ENCODE results near the gene CHAT. TPM values are rescaled to one million over a fixed set of nuclear protein-coding genes. Genes with fewer than 3 reads are reported as not detected.

The CHAT gene
- total RNA-seq, 1 experiment from 2014 or later = not detected

DNA sequence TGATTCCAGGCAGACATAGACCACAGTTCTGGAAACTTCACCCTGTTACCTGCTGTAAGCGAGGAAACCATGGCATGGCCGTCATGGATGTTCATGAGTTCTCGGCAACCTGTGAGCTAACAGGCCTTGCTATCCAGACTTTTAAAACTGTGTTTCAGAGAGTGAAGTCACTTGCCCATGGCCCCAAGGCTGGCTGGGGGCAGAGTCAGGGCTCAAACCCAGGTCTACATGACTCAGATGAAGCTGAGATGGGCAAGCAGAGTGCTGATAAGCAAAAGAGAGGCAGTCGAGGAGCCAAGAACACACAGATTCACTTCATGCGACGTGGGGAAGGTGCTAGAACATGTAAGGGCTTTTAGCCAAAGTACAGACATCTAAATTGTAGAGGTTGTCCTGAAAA, 97.1 kb downstream of the CHAT start:
- Histone ChIP-seq H2AFZ (ENCODE audit: low read depth, low read length, poor library complexity, severe bottlenecking) (no peak overlapping the region), H3K27ac (ENCODE audit: low read depth, low read length) (no peak overlapping the region), H3K4me3 (replicated peaks in 1 of 2; ENCODE audit: low read depth in 1 of 2, low read length in 2 of 2) (no peak overlapping the region), H3K79me2 (ENCODE audit: insufficient read depth, low read length) (no peaks in the 10 kb centered on the region), H3K4me1 (ENCODE audit: control insufficient read depth in 1 of 2, insufficient read depth in 2 of 2, low read length in 2 of 2) (no peaks in the 10 kb centered on the region), H3K36me3 (ENCODE audit: control insufficient read depth in 1 of 2, insufficient read depth in 2 of 2, low read length in 2 of 2) (no peaks in the 10 kb centered on the region), H3K4me2 (ENCODE audit: low read length) (no peak overlapping the region), H3K27me3 (ENCODE audit: insufficient read depth, low read length) (peaks cover 16% of the 10 kb centered on the region; the same call in 1 of the 2 replicates), H3K9me3 (ENCODE audit: control insufficient read depth in 1 of 2, insufficient read depth in 1 of 2, low read depth in 1 of 2, low read length in 2 of 2) (no peaks in the 10 kb centered on the region), H3K9ac (ENCODE audit: low read length) (no peak overlapping the region), H3K9me2 (ENCODE audit: insufficient read depth) (no peaks in the 10 kb centered on the region), H4K20me1 (ENCODE audit: insufficient read depth) (no peaks in the 10 kb centered on the region)
- ChIA-PET CTCF (no interaction called here), POLR2A (no interaction called here), RAD21 (ENCODE audit: low non-redundant PET in 1 of 2, low total read pairs in 2 of 2, uncharacterized antibody in 2 of 2, unreplicated experiment in 2 of 2) (no interaction called here)
- DNase-seq (ENCODE audit: low read depth, low spot score) (no peak), ATAC-seq (no peak)
- no peak for TF ChIP-seq TCF7L2 (IDR thresholded peaks at IDR 0.05; ENCODE audit: borderline replicate concordance, extremely low read depth, insufficient read depth, insufficient read length)
- TF ChIP-seq POLR2A (IDR thresholded peaks at IDR 0.05; ENCODE audit: borderline replicate concordance, extremely low read depth, insufficient read depth, insufficient read length) = no peak
- no peak for TF ChIP-seq ZFX (IDR thresholded peaks at IDR 0.05)
- TF ChIP-seq, protein P1, sequence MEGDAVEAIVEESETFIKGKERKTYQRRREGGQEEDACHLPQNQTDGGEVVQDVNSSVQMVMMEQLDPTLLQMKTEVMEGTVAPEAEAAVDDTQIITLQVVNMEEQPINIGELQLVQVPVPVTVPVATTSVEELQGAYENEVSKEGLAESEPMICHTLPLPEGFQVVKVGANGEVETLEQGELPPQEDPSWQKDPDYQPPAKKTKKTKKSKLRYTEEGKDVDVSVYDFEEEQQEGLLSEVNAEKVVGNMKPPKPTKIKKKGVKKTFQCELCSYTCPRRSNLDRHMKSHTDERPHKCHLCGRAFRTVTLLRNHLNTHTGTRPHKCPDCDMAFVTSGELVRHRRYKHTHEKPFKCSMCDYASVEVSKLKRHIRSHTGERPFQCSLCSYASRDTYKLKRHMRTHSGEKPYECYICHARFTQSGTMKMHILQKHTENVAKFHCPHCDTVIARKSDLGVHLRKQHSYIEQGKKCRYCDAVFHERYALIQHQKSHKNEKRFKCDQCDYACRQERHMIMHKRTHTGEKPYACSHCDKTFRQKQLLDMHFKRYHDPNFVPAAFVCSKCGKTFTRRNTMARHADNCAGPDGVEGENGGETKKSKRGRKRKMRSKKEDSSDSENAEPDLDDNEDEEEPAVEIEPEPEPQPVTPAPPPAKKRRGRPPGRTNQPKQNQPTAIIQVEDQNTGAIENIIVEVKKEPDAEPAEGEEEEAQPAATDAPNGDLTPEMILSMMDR (IDR thresholded peaks at IDR 0.05 in 2 of 3, conservative IDR thresholded peaks at IDR 0.05 in 1 of 3; ENCODE audit: borderline replicate concordance in 1 of 3, insufficient read depth in 1 of 3, low read depth in 2 of 3, low read length in 2 of 3) = no peak
- TF ChIP-seq FOSL1 (IDR thresholded peaks at IDR 0.05; ENCODE audit: low read depth) = no peak
- no peak for TF ChIP-seq POLR2AphosphoS5 (IDR thresholded peaks at IDR 0.05; ENCODE audit: low read depth, low read length)
- TF ChIP-seq EGR1 (IDR thresholded peaks at IDR 0.05; ENCODE audit: low read depth) = no peak
- TF ChIP-seq, protein P2, sequence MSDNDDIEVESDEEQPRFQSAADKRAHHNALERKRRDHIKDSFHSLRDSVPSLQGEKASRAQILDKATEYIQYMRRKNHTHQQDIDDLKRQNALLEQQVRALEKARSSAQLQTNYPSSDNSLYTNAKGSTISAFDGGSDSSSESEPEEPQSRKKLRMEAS (IDR thresholded peaks at IDR 0.05) = no peak
- TF ChIP-seq ELF1 (IDR thresholded peaks at IDR 0.05; ENCODE audit: borderline replicate concordance, low read depth) = no peak
- TF ChIP-seq EZH2phosphoT487 (IDR thresholded peaks at IDR 0.05; ENCODE audit: borderline replicate concordance) = no peak
- no peak for TF ChIP-seq CBX3 (IDR thresholded peaks at IDR 0.05; ENCODE audit: low read depth)
- TF ChIP-seq ATF3 (IDR thresholded peaks at IDR 0.05) = no peak
- no peak for TF ChIP-seq EZH2 (IDR thresholded peaks at IDR 0.05)
- no peak for TF ChIP-seq REST (IDR thresholded peaks at IDR 0.05; ENCODE audit: low read depth)
- TF ChIP-seq CEBPB (IDR thresholded peaks at IDR 0.05; ENCODE audit: low read depth) = no peak
- intact Hi-C loops (cut with micrococcal nuclease) = no loop called here
- no TSS peak for BruUV-seq (replicated peaks)

All from HCT116 (cell line).